Lung (tissue), 12 donors: ENCODE results near the gene TMEM30A. TPM values are rescaled to one million over a fixed set of nuclear protein-coding genes. Genes with fewer than 3 reads are reported as not detected.

Experiments
- ATAC-seq: fragments of 200-7000 bp; cut with Tn5 transposase; one replicate; pipeline ENCODE4 v1.9.1; 2020; ENCODE audit warnings: moderate number of reproducible peaks; ENCODE audit not compliant: insufficient read depth, low FRiP score
- DNase-seq, 3 donors: peaks; one replicate each; pipeline ENCODE4 v3.0.0-alpha.2; 2013 to 2017
- H3K27ac ChIP-seq, 2 donors: one replicate each; pipeline ENCODE4 v1.5.1; 2013; ENCODE audit warnings: mild to moderate bottlenecking in 2 of 2, moderate library complexity in 2 of 2, control low read depth in 1 of 2, inconsistent platforms in 1 of 2, low read depth in 1 of 2, low read length in 1 of 2
- H3K27me3 ChIP-seq, 3 donors: one replicate each; pipeline ENCODE4 v1.5.1; 2013; ENCODE audit warnings: low read length in 2 of 3; ENCODE audit not compliant: control insufficient read depth in 3 of 3, insufficient read depth in 3 of 3
- H3K36me3 ChIP-seq, 4 donors: one replicate each; pipeline ENCODE4 v1.5.1; 2013; ENCODE audit warnings: low read length in 4 of 4, mild to moderate bottlenecking in 1 of 4, moderate library complexity in 1 of 4; ENCODE audit not compliant: control insufficient read depth in 4 of 4, insufficient read depth in 4 of 4
- H3K4me1 ChIP-seq, 5 donors: one replicate each; pipeline ENCODE4 v1.5.1; 2013; ENCODE audit warnings: low read length in 5 of 5, mild to moderate bottlenecking in 2 of 5, moderate library complexity in 1 of 5; ENCODE audit not compliant: control insufficient read depth in 5 of 5, insufficient read depth in 5 of 5
- H3K4me3 ChIP-seq: one replicate; pipeline ENCODE4 v1.5.1; 2013; ENCODE audit warnings: mild to moderate bottlenecking, control low read depth, moderate library complexity
- H3K9ac ChIP-seq, 2 donors: one replicate each; pipeline ENCODE4 v1.5.1; 2013; ENCODE audit warnings: low read length in 2 of 2, control low read depth in 1 of 2; ENCODE audit not compliant: insufficient read depth in 1 of 2
- H3K9me3 ChIP-seq, 4 donors: one replicate each; pipeline ENCODE4 v1.5.1; 2013; ENCODE audit warnings: low read length in 3 of 4, mild to moderate bottlenecking in 1 of 4, moderate library complexity in 1 of 4; ENCODE audit not compliant: control insufficient read depth in 4 of 4, insufficient read depth in 3 of 4
- WGBS, 2 donors: extraction: QIAGEN DNeasy Blood & Tissue Kit; methylation state at CpG; one replicate each; pipeline ENCODE4 v1.1.7; 2013; 5-methylcytosine and 5-hydroxymethylcytosine counted together
- polyA plus RNA-seq, 2 donors: library from polyadenylated mRNA; stranded (reverse); fragments of 200-250 nt; gene quantifications; one replicate each; pipeline ENCODE4 v1.2.1, GENCODE V29; 2013
- total RNA-seq, 2 donors: library from RNA; depleted of rRNA in 1 of 2; stranded (reverse); fragments of >200 nt in 1 of 2; gene quantifications; one replicate each; pipeline ENCODE4 v1.2.1, GENCODE V29; 2014 to 2021
- TF ChIP-seq, protein P1 (sequence below): IDR thresholded peaks from 2 replicates; pipeline ENCODE4 v1.5.1; 2012; ENCODE audit warnings: mild to moderate bottlenecking; ENCODE audit errors: control extremely low read depth, extremely low read depth
- donor health status: control.
- donor health status: control.
- donor health status: Bipolar disorder and iron deficiency.
- donor health status: healthy.
- donor health status: DM: yes; HTN: yes; CAD: no.

The TMEM30A gene
- total and polyA plus RNA-seq, 4 donors: 46.4 to 164 (median 99.4) TPM

- peaks cover 0 to 2% (median 0%) of the 10 kb centered on the region in 4 donors for H3K9me3 ChIP-seq
- ATAC-seq (peak; percentile 7), DNase-seq (peak in 2 of 3 donors; percentile 51 to 54)
- peak overlapping the region in 1 of 2 donors; percentile 84 for H3K27ac ChIP-seq
- peaks cover 0 to 61% (median 15%) of the 10 kb centered on the region in 5 donors for H3K4me1 ChIP-seq
- no peaks in the 10 kb centered on the region for H3K36me3 ChIP-seq
- WGBS, 2 donors: 1 to 2% methylated on average over 47 of the region's 47 CpGs
- H3K27me3 ChIP-seq: peaks cover 0 to 48% (median 40%) of the 10 kb centered on the region in 3 donors
- peak overlapping the region; percentile 53 for H3K4me3 ChIP-seq
- TF ChIP-seq, protein P1, sequence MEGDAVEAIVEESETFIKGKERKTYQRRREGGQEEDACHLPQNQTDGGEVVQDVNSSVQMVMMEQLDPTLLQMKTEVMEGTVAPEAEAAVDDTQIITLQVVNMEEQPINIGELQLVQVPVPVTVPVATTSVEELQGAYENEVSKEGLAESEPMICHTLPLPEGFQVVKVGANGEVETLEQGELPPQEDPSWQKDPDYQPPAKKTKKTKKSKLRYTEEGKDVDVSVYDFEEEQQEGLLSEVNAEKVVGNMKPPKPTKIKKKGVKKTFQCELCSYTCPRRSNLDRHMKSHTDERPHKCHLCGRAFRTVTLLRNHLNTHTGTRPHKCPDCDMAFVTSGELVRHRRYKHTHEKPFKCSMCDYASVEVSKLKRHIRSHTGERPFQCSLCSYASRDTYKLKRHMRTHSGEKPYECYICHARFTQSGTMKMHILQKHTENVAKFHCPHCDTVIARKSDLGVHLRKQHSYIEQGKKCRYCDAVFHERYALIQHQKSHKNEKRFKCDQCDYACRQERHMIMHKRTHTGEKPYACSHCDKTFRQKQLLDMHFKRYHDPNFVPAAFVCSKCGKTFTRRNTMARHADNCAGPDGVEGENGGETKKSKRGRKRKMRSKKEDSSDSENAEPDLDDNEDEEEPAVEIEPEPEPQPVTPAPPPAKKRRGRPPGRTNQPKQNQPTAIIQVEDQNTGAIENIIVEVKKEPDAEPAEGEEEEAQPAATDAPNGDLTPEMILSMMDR: no peak
- H3K9ac ChIP-seq: peak overlapping the region in 1 of 2 donors; percentile 40
Measured at GRCh38 chr6:75204959-75205775, 79.4 kb downstream of the TMEM30A start.

DNA sequence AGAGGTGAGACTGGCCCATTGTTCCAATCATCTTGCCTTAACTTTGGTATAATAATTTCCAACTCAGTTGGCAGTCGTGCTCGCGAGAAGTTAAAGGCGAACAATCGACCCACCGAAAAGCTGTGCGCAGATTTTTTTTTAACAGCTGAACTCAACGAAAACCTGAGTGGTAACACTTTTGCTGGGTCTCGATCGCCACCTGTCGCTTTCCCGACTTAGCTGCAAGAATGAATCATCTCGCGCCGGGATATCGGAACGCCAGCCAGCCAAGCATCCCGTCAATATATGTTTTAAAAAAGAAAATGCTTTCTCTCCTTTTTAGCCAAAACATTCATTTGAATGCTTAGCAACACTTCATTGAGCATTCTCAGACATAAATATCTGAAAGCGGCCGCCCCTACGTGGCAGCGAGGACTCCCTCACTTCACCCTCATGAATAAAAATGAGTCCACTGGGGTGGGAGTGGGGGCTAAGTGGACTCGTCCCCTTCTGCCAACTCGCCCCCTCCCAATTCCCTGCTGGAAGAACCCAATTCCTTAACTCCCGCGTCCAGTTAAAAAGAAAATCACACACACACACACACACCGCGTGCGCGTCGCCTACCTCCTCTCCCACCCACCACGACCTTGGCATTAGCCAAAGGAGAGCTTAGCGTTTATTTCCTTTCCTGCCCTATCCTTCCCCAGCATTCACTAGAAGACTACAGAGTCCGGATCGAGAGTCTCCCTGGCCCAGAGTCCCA lies 80.2 kb downstream of the TMEM30A start:
- peaks cover 0 to 48% (median 40%) of the 10 kb centered on the region in 3 donors for H3K27me3 ChIP-seq
- peaks cover 0 to 2% (median 0%) of the 10 kb centered on the region in 4 donors for H3K9me3 ChIP-seq
- H3K27ac ChIP-seq: peak overlapping the region in 1 of 2 donors; percentile 17
- no peaks in the 10 kb centered on the region for H3K36me3 ChIP-seq
- H3K4me3 ChIP-seq: peak overlapping the region; percentile 53
- peaks cover 0 to 61% (median 15%) of the 10 kb centered on the region in 5 donors for H3K4me1 ChIP-seq
- no peak for ATAC-seq
- TF ChIP-seq, protein P1: peak; percentile 41
- WGBS, 2 donors: 2% methylated on average over 35 of the region's 35 CpGs
- peak overlapping the region in 1 of 2 donors; percentile 26 for H3K9ac ChIP-seq
- peak; percentile 90 to 95 (median 93) for DNase-seq

DNA sequence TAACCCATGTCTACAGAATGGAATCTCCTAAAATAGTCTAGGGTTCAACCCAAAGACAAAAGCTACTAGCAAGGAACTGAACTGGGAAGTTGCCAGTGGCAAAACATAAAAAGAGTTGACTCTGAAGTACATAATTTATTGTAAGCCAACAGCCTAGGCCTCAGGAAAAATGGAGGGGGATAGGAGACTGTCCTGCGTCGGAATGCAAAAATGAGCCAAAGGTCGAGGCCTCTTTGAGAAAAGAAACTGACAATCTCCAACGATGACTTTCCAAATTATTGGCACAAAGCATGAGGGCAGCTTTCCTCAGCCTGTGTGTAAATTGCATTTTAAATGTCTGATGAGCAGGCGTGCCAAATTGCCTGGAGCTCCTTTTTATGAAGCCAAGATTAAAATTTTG lies 80.9 kb downstream of the TMEM30A start:
- DNase-seq: peak in 2 of 3 donors; percentile 56 to 72
- H3K4me1 ChIP-seq: peaks cover 0 to 59% (median 15%) of the 10 kb centered on the region in 5 donors

More for the DNA sequence above, 80.9 kb downstream of the TMEM30A start:
- Histone ChIP-seq H3K27ac (no peak overlapping the region), H3K36me3 (no peaks in the 10 kb centered on the region), H3K9me3 (peaks cover 0 to 2% (median 0%) of the 10 kb centered on the region in 4 donors), H3K27me3 (peaks cover 0 to 48% (median 38%) of the 10 kb centered on the region in 3 donors), H3K9ac (no peak overlapping the region), H3K4me3 (no peak overlapping the region)
- ATAC-seq: no peak
- 43 to 46% methylated on average over 5 of the region's 5 CpGs for WGBS, 2 donors
- TF ChIP-seq, protein P1: no peak

Other genes starting within 250 kb of the TMEM30A start
- 10 to 100 TPM; 45.1 to 75.7 TPM for gene COL12A1, start 78.7 kb downstream of the TMEM30A start, total RNA-seq
- gene COL12A1, start 78.7 kb downstream of the TMEM30A start, polyA plus RNA-seq: 10 to 100 TPM; 10.6 to 14.2 TPM
- gene COX7A2, start 41.0 kb downstream of the TMEM30A start, total RNA-seq: 100 to 1,000 TPM in 1 of 2 donors, 10 to 100 TPM in 1; 43.1 to 326 TPM
- gene COX7A2, start 41.0 kb downstream of the TMEM30A start, polyA plus RNA-seq: 100 to 1,000 TPM; 470 to 557 TPM
- gene FILIP1, start 209.0 kb upstream of the TMEM30A start, total RNA-seq: 10 to 100 TPM; 16.5 to 24.1 TPM
- 1 to 10 TPM; 5.6 to 5.7 TPM for gene FILIP1, start 209.0 kb upstream of the TMEM30A start, polyA plus RNA-seq